Mammary epithelial cell (primary cell): ENCODE results near the gene GGNBP2.

ENCODE experiments used
- EZH2 ChIP-seq: IDR thresholded peaks from 2 replicates; pipeline ENCODE4 v1.6.1; 2012; ENCODE audit warnings: low read length, inconsistent platforms, borderline replicate concordance
- TF ChIP-seq, protein P1 (sequence below), 2 donors: IDR thresholded peaks in 1 of 2; conservative IDR thresholded peaks in 1 of 2; 2 replicates each; pipeline ENCODE4 v1.5.1; 2011 to 2012; ENCODE audit warnings: inconsistent platforms in 2 of 2, low read length in 2 of 2, mild to moderate bottlenecking in 2 of 2, control low read depth in 1 of 2, low read depth in 1 of 2; ENCODE audit not compliant: insufficient read depth in 1 of 2; ENCODE audit errors: extremely low read depth in 1 of 2

DNA sequence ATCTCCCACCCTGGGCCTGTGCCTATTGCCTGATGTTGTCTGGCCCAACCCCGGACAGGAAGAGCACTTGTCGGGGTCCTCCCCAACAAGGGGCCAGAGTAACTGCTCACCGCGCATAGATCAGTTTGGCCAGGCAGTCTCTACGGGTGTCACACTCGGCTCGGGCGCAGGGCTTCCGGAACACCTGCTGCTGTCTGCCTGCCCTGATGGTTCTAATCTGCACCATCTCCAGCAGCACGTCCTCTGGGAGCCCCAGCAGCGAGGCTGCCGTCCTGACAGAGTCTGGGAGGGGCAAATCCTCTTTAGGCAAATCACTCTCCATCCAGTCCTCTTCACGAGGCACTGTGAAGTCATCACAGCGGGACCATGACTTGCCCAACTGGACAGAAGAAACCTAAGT is 34.1 kb upstream of the GGNBP2 start:
- TF ChIP-seq EZH2: no peak
- TF ChIP-seq, protein P1, sequence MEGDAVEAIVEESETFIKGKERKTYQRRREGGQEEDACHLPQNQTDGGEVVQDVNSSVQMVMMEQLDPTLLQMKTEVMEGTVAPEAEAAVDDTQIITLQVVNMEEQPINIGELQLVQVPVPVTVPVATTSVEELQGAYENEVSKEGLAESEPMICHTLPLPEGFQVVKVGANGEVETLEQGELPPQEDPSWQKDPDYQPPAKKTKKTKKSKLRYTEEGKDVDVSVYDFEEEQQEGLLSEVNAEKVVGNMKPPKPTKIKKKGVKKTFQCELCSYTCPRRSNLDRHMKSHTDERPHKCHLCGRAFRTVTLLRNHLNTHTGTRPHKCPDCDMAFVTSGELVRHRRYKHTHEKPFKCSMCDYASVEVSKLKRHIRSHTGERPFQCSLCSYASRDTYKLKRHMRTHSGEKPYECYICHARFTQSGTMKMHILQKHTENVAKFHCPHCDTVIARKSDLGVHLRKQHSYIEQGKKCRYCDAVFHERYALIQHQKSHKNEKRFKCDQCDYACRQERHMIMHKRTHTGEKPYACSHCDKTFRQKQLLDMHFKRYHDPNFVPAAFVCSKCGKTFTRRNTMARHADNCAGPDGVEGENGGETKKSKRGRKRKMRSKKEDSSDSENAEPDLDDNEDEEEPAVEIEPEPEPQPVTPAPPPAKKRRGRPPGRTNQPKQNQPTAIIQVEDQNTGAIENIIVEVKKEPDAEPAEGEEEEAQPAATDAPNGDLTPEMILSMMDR (conservative IDR thresholded peaks at IDR 0.05 in 1 of 2, IDR thresholded peaks at IDR 0.05 in 1 of 2; ENCODE audit: extremely low read depth in 1 of 2, insufficient read depth in 1 of 2, low read depth in 1 of 2, low read length in 2 of 2): no peak
